Panc1 (cell line): ENCODE results near the gene NBEAL2. TPM values are rescaled to one million over a fixed set of nuclear protein-coding genes. Genes with fewer than 3 reads are reported as not detected.

Experiments
- ATAC-seq: fragments of 200-7000 bp; cut with Tn5 transposase; 2 replicates; pipeline ENCODE4 v1.9.1; 2020; ENCODE audit warnings: mild to moderate bottlenecking, moderate library complexity
- BruUV-seq: library from RNA; stranded (reverse); fragments of 400-500 nt; replicated peaks from 2 replicates; lab custom pipeline; 2021; lab: Mats Ljungman, UMichigan
- CTCF ChIA-PET: fragments of 300-600 bp; sonication (Branson Sonifier 250); formaldehyde crosslinking; loops from one replicate; lab custom pipeline; 2022; ENCODE audit warnings: antibody characterized with exemption; lab: Charles Lee
- POLR2A ChIA-PET: fragments of 300-600 bp; sonication (Branson Sonifier 250); formaldehyde crosslinking; loops from one replicate; lab custom pipeline; 2022; ENCODE audit warnings: antibody characterized with exemption; lab: Charles Lee
- DNase-seq: peaks from one replicate; pipeline ENCODE4 v3.0.0-alpha.2; 2010; ENCODE audit warnings: low read depth, low spot score
- H3K27ac ChIP-seq: 2 replicates; pipeline ENCODE4 v1.5.1; 2011; ENCODE audit warnings: mild to moderate bottlenecking, low read length, inconsistent platforms
- H3K27me3 ChIP-seq: fragments of 200-500 bp; sonication (Bioruptor generic); 2 replicates; pipeline ENCODE4 v1.6.0; 2014; ENCODE audit warnings: low read length, inconsistent platforms; ENCODE audit not compliant: control insufficient read depth, insufficient read depth
- H3K36me3 ChIP-seq: fragments of 200-500 bp; sonication (Bioruptor generic); 2 replicates; pipeline ENCODE4 v1.5.1; 2014; ENCODE audit warnings: inconsistent platforms, mild to moderate bottlenecking, low read length, moderate library complexity; ENCODE audit not compliant: control insufficient read depth, insufficient read depth
- H3K4me1 ChIP-seq: 2 replicates; pipeline ENCODE4 v1.5.1; 2011; ENCODE audit warnings: inconsistent platforms, mild to moderate bottlenecking, low read length, moderate library complexity; ENCODE audit not compliant: control insufficient read depth, insufficient read depth
- H3K4me3 ChIP-seq, 2 experiments: 2 replicates each; pipeline ENCODE4 v1.5.1; 2011 to 2012; ENCODE audit warnings: low read depth in 2 of 2, low read length in 2 of 2, mild to moderate bottlenecking in 2 of 2, inconsistent platforms in 1 of 2, moderate library complexity in 1 of 2
- H3K9me3 ChIP-seq: fragments of 200-500 bp; sonication (Bioruptor generic); 2 replicates; pipeline ENCODE4 v1.5.1; 2014; ENCODE audit warnings: low read depth, mild to moderate bottlenecking, inconsistent platforms, low read length, moderate library complexity; ENCODE audit not compliant: control insufficient read depth, insufficient read depth
- CTCF ChIP-seq: fragments of 450-650 bp; IDR thresholded peaks from 2 replicates; pipeline ENCODE4 v1.5.1; 2017; ENCODE audit warnings: mild to moderate bottlenecking
- POLR2AphosphoS5 ChIP-seq: IDR thresholded peaks from 2 replicates; pipeline ENCODE4 v1.6.1; 2012; ENCODE audit warnings: mild to moderate bottlenecking, low read depth, low read length, moderate library complexity
- SIN3A ChIP-seq: IDR thresholded peaks from 2 replicates; pipeline ENCODE4 v1.6.1; 2012; ENCODE audit warnings: low read depth, mild to moderate bottlenecking, low read length, moderate library complexity, borderline replicate concordance; ENCODE audit not compliant: insufficient read depth
- TCF7L2 ChIP-seq: IDR thresholded peaks from 2 replicates; pipeline ENCODE4 v1.6.1; 2011; ENCODE audit warnings: mild to moderate bottlenecking, low read depth, low read length, inconsistent platforms
- in situ Hi-C: cut with HindIII; loops from 2 replicates; pipeline ENCODE4 v1.10.0; 2016; ENCODE audit warnings: low sequenced_read_pairs, low pct_unique_long_range_greater_than_20kb
- intact Hi-C: fragments of 100-400 bp; cut with micrococcal nuclease; formaldehyde crosslinking; loops from one replicate; pipeline ENCODE4 v1.10.0; 2022; ENCODE audit not compliant: unreplicated experiment
- total RNA-seq: library from RNA; stranded (reverse); gene quantifications from one replicate; pipeline ENCODE4 v1.2.1, GENCODE V29; 2021; ENCODE audit not compliant: unreplicated experiment
- TF ChIP-seq, protein P1 (sequence below), 2 experiments: IDR thresholded peaks; 2 replicates each; pipeline ENCODE4 v1.6.1; 2011 to 2012; ENCODE audit warnings: low read depth in 2 of 2, control low read depth in 1 of 2, low read length in 1 of 2, mild to moderate bottlenecking in 1 of 2, moderate library complexity in 1 of 2; ENCODE audit not compliant: insufficient read depth in 1 of 2

The NBEAL2 gene
- total RNA-seq, 1 experiment from 2014 or later, result 38.8 TPM

DNA sequence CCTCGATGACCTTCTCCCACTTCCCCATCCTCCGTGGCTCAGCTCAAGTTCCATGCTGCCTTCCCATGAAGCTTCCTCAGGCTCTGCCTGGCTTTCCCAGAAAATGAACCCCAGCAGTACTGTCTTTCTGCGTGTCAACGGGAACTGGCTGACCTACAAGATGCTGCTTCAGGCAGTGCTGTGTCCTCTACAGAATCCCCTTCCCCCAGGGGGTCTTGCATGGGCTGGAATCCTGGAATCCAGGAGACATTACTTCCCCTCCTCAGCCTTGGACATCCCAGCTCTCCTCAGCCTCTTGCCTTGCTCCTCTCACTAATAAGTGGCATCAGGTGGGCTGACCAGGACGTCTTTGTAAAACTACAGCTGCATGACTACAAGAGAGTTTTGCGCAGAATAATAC, 8.3 kb upstream of the NBEAL2 start:
- H3K9me3 ChIP-seq, result no peaks in the 10 kb centered on the region
- no TSS peak for BruUV-seq
- peaks cover 25% of the 10 kb centered on the region for H3K4me1 ChIP-seq
- in situ Hi-C loops, result no loop called here
- CTCF ChIA-PET, result no interaction called here
- H3K4me3 ChIP-seq, result no peak overlapping the region
- intact Hi-C loops, result no loop called here
- TF ChIP-seq TCF7L2 (no peak), SIN3A (no peak), CTCF (no peak), POLR2AphosphoS5 (no peak)
- TF ChIP-seq, protein P1, sequence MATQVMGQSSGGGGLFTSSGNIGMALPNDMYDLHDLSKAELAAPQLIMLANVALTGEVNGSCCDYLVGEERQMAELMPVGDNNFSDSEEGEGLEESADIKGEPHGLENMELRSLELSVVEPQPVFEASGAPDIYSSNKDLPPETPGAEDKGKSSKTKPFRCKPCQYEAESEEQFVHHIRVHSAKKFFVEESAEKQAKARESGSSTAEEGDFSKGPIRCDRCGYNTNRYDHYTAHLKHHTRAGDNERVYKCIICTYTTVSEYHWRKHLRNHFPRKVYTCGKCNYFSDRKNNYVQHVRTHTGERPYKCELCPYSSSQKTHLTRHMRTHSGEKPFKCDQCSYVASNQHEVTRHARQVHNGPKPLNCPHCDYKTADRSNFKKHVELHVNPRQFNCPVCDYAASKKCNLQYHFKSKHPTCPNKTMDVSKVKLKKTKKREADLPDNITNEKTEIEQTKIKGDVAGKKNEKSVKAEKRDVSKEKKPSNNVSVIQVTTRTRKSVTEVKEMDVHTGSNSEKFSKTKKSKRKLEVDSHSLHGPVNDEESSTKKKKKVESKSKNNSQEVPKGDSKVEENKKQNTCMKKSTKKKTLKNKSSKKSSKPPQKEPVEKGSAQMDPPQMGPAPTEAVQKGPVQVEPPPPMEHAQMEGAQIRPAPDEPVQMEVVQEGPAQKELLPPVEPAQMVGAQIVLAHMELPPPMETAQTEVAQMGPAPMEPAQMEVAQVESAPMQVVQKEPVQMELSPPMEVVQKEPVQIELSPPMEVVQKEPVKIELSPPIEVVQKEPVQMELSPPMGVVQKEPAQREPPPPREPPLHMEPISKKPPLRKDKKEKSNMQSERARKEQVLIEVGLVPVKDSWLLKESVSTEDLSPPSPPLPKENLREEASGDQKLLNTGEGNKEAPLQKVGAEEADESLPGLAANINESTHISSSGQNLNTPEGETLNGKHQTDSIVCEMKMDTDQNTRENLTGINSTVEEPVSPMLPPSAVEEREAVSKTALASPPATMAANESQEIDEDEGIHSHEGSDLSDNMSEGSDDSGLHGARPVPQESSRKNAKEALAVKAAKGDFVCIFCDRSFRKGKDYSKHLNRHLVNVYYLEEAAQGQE (IDR thresholded peaks at IDR 0.05; ENCODE audit: insufficient read depth in 1 of 2, low read depth in 2 of 2, low read length in 1 of 2), result no peak
- no peak overlapping the region for H3K27ac ChIP-seq
- ATAC-seq (no peak), DNase-seq (no peak)
- no peaks in the 10 kb centered on the region; the same call in none of the 2 replicates for H3K36me3 ChIP-seq
- POLR2A ChIA-PET, result interaction anchor here (0.7 kb wide), 1 partner anchor 18 kb away, joined by 3 read pairs; no protein-coding TSS in a partner anchor
- no peaks in the 10 kb centered on the region for H3K27me3 ChIP-seq

DNA sequence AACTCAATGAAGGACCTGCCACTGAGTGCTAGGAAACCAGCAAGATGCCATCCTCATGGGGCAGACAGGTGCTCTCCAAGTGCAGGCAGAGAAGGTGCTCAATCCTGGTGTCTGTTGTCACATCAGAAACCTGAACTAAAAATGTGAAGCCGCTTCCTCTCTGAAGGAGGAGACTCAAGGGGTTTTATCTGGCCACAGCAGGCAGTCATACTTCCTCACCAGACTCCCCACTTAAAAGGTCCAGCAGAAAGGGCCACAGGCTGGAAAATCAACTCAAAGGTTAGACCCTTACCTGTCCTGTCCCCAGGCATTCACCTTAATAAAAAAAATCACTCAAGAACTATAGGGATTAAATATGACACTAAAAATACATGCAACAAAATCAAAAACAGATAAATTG, 7.7 kb upstream of the NBEAL2 start:
- no peaks in the 10 kb centered on the region for H3K9me3 ChIP-seq
- TF ChIP-seq POLR2AphosphoS5, result no peak
- TF ChIP-seq CTCF, result no peak
- TF ChIP-seq SIN3A, result no peak
- no peak for TF ChIP-seq TCF7L2
- TF ChIP-seq, protein P1 (IDR thresholded peaks at IDR 0.05; ENCODE audit: insufficient read depth in 1 of 2, low read depth in 2 of 2, low read length in 1 of 2), result no peak
- ATAC-seq, result no peak
- peaks cover 25% of the 10 kb centered on the region for H3K4me1 ChIP-seq
- no peaks in the 10 kb centered on the region; the same call in none of the 2 replicates for H3K36me3 ChIP-seq
- H3K27me3 ChIP-seq, result no peaks in the 10 kb centered on the region
- H3K4me3 ChIP-seq, result no peak overlapping the region
- intact Hi-C loops, result no loop called here
- ChIA-PET CTCF (no interaction called here), POLR2A (no interaction called here)
- DNase-seq, result no peak
- H3K27ac ChIP-seq, result no peak overlapping the region
- in situ Hi-C loops, result no loop called here
- BruUV-seq, result no TSS peak
